HG03565 (cell line): ENCODE data around the gene PCDHGC5.

ENCODE experiments used
- ATAC-seq: cut with Tn5 transposase; IDR thresholded peaks from one replicate; pipeline ENCODE4 v1.9.1; 2021; ENCODE audit warnings: mild to moderate bottlenecking, moderate library complexity; ENCODE audit not compliant: unreplicated experiment

Gene PCDHGC5

DNA sequence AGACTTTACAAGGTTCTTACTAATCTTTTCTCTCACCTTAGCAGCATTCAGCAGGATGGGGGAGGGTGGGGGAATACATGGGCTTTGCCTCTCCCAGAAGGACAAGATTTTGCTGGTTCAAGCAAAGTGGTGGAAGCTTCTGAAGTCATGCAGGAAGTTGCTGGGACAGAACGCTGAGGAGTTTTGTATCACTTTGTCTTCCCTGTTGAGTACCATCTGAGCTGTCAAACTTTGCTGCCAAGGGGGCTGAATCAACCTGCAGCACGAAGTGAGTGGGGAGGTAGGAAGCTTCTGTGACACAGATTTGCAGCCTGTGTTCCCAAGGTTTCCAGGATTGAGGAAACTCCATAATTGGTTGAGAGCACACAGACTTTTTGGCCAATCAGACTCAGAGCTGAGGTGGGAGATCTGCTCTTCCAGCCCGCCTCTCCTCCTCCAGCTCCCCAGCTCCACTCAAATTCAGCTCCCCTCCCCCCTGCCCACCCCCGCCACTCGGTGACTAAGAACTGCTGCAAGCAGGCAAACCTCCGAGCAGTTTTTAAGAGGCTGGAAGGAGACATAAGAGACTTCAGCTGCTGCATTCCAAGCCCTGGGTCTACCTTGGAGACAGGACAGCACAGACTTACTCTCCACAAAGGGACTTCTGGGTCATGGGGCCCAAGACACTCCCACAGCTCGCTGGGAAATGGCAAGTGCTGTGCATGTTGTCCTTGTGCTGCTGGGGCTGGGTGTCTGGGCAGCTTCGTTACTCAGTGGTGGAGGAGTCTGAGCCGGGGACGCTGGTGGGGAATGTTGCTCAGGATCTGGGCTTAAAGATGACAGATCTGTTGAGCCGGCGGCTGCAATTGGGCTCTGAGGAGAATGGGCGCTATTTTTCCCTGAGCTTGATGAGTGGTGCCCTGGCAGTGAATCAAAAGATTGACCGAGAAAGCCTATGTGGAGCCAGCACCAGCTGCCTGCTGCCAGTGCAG lies at the start of gene PCDHGC5:
Gene PCDHGC5 (plus strand): TSS at position 491 of the 971 bp plus-strand sequence. CDS start 160 bp downstream, at position 651.
- ATAC-seq = no peak

DNA sequence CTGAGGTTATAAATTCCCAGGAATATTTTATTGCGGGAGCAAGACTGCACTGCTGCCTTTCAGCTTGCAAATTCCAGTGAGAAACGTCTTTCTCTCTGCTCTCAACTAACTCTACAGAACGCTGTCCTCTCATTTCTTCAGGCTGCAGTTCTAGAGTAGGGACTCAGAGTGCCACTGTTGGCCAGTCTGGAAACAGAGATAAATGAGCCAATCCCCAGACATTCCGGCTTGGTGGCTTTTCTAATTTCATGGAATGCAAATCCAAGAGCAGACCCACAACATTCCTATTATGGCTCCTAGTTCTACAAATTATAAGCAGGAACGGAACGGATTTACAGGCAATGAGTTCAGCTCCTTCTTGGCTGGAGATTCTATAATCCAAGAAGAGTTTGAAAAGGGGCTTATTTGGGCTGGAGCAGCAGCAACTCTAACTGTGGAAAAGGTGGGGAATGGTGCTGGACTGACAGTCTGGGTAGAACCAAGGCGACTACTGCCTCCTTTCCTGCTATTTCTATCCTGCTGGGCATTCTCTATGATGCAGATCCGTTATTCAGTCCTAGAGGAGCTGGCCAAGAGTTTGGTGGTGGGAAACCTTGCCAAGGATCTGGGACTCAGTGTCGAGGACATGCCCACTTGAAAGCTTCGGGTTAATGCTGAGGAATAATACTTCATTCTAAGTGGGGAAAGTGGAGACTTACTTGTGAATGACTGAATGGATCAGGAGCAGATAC lies 49.3 kb upstream of the PCDHGC5 start:
- no peak for ATAC-seq

DNA sequence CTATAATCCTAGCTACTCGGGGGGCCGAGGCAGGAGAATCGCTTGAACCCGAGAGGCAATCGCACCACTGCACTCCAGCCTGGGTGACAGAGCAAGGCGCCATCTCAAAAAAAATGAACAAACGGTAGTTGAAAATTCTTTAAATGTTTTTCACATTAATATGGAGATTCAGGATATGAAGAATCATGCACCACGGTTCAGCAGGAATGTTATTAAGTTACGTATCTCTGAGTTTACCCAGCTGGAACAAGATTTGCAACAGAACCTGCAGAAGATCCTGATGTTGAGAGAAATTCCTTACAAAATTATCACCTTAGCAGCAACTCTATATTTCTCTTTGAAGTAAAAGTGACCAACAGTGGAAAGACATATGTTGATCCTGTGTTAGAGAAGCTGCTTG lies 48.5 kb upstream of the PCDHGC5 start:
- ATAC-seq = no peak

DNA sequence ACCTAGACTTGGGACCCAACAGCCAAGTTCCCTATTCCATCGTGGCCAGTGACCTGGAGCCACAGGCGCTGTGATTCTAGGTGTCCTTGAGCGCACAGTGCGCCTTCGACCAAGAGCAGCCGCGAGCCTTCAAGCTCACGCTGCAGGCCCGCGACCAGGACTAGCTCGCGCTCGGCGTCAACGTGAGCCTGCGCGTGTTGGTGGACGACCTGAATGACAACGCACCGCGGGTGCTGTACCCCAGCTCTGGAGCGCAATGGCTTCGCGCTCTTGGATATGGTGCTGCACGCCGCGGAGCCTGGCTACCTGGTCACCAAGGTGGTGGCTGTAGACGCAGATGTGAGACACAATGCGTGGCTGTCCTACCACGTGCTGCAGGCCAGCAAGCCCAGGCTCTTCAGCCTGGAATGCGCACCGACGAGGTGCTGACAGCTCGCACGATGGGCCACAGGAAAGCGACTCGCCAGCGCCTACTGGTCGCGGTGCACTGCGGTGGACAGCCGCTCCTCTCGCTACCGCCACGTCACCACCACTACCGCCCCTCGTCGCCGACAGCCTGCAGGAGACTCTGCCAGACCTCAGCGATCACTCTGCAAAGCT lies 47.2 kb upstream of the PCDHGC5 start:
- ATAC-seq = no peak

DNA sequence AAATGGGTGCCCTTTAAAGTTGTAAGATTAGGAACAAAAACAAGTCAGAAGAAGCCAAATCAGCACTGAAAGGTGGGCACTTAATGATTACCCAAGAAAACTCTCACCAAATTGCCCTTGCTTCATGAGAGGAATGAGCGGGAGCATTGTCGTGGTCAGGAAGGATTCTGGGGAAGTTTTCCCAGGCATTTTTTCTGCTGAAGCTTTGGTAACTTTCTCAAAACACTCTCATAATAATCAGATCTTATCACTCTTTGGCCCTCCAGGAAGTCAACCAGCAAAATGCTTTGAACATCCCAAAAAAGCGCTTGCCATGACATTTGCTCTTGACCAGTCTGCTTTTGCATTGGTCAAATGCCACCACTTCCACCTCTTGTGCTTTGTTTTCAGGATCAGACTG lies 23.5 kb upstream of the PCDHGC5 start:
- ATAC-seq = no peak

DNA sequence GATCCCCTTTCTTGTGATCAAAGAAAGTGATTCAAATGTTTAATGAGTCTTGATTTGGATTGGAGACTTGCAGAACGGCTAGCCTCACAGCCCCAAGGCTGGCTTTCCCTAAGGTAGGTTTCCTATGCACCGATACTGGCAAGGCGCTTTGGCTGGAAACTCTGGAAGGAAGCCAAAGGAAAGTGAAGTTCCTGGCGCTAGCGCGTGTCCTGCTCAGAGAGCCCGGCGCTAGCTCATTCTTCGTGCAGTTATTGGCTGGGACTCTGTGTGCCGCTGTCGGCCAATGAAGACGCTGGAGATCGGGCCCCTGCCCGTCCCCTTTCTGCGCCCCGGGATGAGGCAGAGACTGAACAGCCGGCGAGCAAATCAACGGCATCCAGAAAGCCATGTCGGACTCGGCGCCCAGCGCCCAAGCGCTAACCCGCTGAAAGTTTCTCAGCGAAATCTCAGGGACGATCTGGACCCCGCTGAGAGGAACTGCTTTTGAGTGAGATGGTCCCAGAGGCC lies 13.2 kb upstream of the PCDHGC5 start, which contains the start of gene PCDHGC3:
Gene PCDHGC3 (plus strand): TSS at position 342 of the 507 bp plus-strand sequence. CDS start 151 bp downstream, at position 493.
- peak; percentile 99 for ATAC-seq

- ATAC-seq = peak; percentile 1
These were observed 12.6 kb upstream of the PCDHGC5 start for GRCh38 chr5:141476132-141476911.

DNA sequence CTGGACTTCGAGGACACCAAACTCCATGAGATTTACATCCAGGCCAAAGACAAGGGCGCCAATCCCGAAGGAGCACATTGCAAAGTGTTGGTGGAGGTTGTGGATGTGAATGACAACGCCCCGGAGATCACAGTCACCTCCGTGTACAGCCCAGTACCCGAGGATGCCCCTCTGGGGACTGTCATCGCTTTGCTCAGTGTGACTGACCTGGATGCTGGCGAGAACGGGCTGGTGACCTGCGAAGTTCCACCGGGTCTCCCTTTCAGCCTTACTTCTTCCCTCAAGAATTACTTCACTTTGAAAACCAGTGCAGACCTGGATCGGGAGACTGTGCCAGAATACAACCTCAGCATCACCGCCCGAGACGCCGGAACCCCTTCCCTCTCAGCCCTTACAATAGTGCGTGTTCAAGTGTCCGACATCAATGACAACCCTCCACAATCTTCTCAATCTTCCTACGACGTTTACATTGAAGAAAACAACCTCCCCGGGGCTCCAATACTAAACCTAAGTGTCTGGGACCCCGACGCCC lies 11.8 kb upstream of the PCDHGC5 start:
- ATAC-seq = no peak

- no peak for ATAC-seq
These were observed 11.1 kb upstream of the PCDHGC5 start for GRCh38 chr5:141477815-141478214.

- ATAC-seq = no peak
These were observed 10.4 kb upstream of the PCDHGC5 start for GRCh38 chr5:141478321-141478945.

GRCh38 chr5:141479776-141480175 lies 9.1 kb upstream of the PCDHGC5 start:
- no peak for ATAC-seq

GRCh38 chr5:141483902-141484301 lies 5.0 kb upstream of the PCDHGC5 start:
- ATAC-seq = no peak

DNA sequence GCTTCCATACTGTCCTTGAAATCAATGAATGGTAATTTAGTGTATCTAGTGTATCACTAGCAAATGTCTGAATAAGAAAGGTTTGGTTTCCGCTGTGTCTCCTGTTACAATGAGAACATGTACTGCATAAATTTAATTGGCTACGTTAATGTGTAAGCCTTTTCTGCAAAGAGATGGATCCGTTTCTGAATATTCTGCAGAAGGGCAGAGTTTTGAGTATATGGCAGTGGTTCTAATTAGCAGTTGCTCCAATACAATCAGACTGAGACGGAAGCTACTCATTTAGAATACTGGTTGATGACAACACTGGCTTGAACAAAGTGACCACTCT lies 4.6 kb upstream of the PCDHGC5 start:
- ATAC-seq = no peak

GRCh38 chr5:141484641-141485311 lies 4.1 kb upstream of the PCDHGC5 start, which contains the start of gene PCDHGC4:
PCDHGC4 (plus strand) TSS chr5:141485030; CDS start chr5:141485174, 144 bp downstream.
- no peak for ATAC-seq

GRCh38 chr5:141485321-141486055 lies 3.4 kb upstream of the PCDHGC5 start:
- no peak for ATAC-seq

DNA sequence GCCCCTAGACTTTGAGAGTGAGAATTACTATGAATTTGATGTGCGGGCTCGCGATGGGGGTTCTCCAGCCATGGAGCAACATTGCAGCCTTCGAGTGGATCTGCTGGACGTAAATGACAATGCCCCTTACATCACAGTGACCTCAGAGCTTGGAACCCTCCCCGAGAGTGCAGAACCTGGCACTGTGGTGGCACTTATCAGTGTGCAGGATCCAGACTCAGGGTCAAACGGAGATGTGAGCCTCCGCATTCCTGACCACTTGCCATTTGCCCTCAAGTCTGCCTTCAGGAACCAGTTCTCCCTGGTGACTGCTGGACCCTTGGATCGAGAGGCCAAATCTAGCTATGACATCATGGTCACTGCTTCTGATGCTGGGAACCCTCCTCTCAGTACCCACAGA lies 2.8 kb upstream of the PCDHGC5 start:
- ATAC-seq = no peak

- ATAC-seq = no peak
These were observed 1.8 kb upstream of the PCDHGC5 start for GRCh38 chr5:141487131-141487530.

DNA sequence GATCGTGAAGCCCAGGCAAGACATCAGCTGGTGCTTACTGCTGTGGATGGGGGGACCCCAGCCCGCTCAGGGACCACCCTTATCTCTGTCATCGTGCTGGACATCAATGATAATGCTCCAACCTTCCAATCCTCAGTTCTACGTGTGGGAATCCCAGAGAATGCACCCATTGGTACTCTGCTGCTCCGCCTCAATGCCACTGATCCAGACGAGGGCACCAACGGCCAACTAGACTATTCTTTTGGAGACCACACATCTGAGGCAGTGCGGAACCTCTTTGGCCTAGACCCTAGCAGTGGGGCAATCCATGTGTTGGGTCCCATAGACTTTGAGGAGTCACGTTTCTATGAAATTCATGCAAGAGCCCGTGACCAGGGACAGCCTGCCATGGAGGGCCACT lies 960 bp downstream of the PCDHGC5 start:
- ATAC-seq = no peak
